HepG2 (cell line): ENCODE measurements around the gene IRF4. TPM values are rescaled to one million over a fixed set of nuclear protein-coding genes. Genes with fewer than 3 reads are reported as not detected.

Experiments used
- ATAC-seq: fragments of 200-7000 bp; cut with Tn5 transposase; 3 replicates; pipeline ENCODE4 v1.9.1; 2020; ENCODE audit warnings: mild to moderate bottlenecking, moderate library complexity
- BruUV-seq: library from RNA; stranded (reverse); fragments of 400-500 nt; replicated peaks from 2 replicates; lab custom pipeline; 2021; lab: Mats Ljungman, UMichigan
- CTCF ChIA-PET: fragments of 300-600 bp; formaldehyde crosslinking; extraction: SDS; loops from one replicate; lab custom pipeline; 2021; ENCODE audit warnings: low total read pairs, inconsistent platforms, low intra/inter-chr PET ratio; lab: Yijun Ruan, JAX
- POLR2A ChIA-PET: fragments of 350-600 bp; sonication (Branson Sonifier 250); formaldehyde crosslinking; loops from one replicate; lab custom pipeline; 2020; ENCODE audit warnings: antibody characterized with exemption, inconsistent platforms; lab: Yijun Ruan, JAX
- DNase-seq: peaks from one replicate; pipeline ENCODE4 v3.0.0-alpha.2; 2015; ENCODE audit warnings: low spot score
- FAIRE-seq: peaks from 3 replicates; lab custom pipeline; 2011; peaks lifted over from hg19 to GRCh38; lab: Jason Lieb, UNC
- H2AFZ ChIP-seq: one replicate; pipeline ENCODE4 v1.6.1; 2011; ENCODE audit warnings: low read length, inconsistent platforms
- H3K27ac ChIP-seq: fragments of 300-600 bp; 3 replicates; pipeline ENCODE4 v1.8.0; 2011; ENCODE audit warnings: mixed run types, mild to moderate bottlenecking, mixed read lengths, low read length, inconsistent platforms; ENCODE audit not compliant: insufficient read depth; ENCODE audit errors: extremely low read length
- H3K27me3 ChIP-seq, 2 experiments: fragments of 200-600 bp in 1 of 2; 2 replicates in 1 of 2; 3 replicates in 1 of 2; pipeline versions ENCODE4 v1.6.0 to v1.8.0; 2011; ENCODE audit warnings: low read length in 2 of 2, mild to moderate bottlenecking in 2 of 2, moderate library complexity in 2 of 2, inconsistent platforms in 1 of 2; ENCODE audit not compliant: insufficient read depth in 2 of 2, control insufficient read depth in 1 of 2
- H3K36me3 ChIP-seq, 2 experiments: fragments of 200-600 bp in 1 of 2; replicated peaks in 1 of 2; 2 replicates in 1 of 2; 3 replicates in 1 of 2; pipeline versions ENCODE4 v1.5.1 to v1.8.0; 2011; ENCODE audit warnings: low read length in 2 of 2, inconsistent platforms in 1 of 2; ENCODE audit not compliant: insufficient read depth in 2 of 2, control insufficient read depth in 1 of 2
- H3K4me1 ChIP-seq: 2 replicates; pipeline ENCODE4 v1.5.1; 2012; ENCODE audit warnings: low read length, inconsistent platforms; ENCODE audit not compliant: insufficient read depth
- H3K4me2 ChIP-seq: 2 replicates; pipeline ENCODE4 v1.6.0; 2011; ENCODE audit warnings: low read depth, low read length, inconsistent platforms
- H3K4me3 ChIP-seq, 3 experiments: fragments of 200-600 bp in 1 of 3; sonication (generic), shearing (Covaris generic) in 1 of 3; replicated peaks in 1 of 3; 2 replicates each; pipeline ENCODE4 v1.5.1; 2011 to 2016; ENCODE audit warnings: low read length in 3 of 3, inconsistent platforms in 2 of 3, low read depth in 2 of 3, mild to moderate bottlenecking in 2 of 3, control low read depth in 1 of 3, mixed read lengths in 1 of 3; ENCODE audit not compliant: insufficient read depth in 1 of 3
- H3K79me2 ChIP-seq: one replicate; pipeline ENCODE4 v1.6.1; 2011; ENCODE audit warnings: low read length, inconsistent platforms; ENCODE audit not compliant: insufficient read depth
- H3K9ac ChIP-seq: 2 replicates; pipeline ENCODE4 v1.6.0; 2011; ENCODE audit warnings: mild to moderate bottlenecking, low read depth, low read length, inconsistent platforms; ENCODE audit not compliant: insufficient read depth
- H3K9me3 ChIP-seq: 2 replicates; pipeline ENCODE4 v1.5.1; 2012; ENCODE audit warnings: mild to moderate bottlenecking, low read length
- H4K20me1 ChIP-seq: 2 replicates; pipeline ENCODE4 v1.6.0; 2011; ENCODE audit warnings: inconsistent platforms, mild to moderate bottlenecking, low read length, moderate library complexity; ENCODE audit not compliant: insufficient read depth
- FOSL1 ChIP-seq: sonication (generic); formaldehyde crosslinking; IDR thresholded peaks from 2 replicates; pipeline ENCODE4 v1.9.0; 2021; ENCODE audit warnings: missing genetic modification reagents, borderline replicate concordance
- IKZF4 ChIP-seq: sonication (generic); formaldehyde crosslinking; IDR thresholded peaks from 2 replicates; pipeline ENCODE4 v1.5.1; 2020; ENCODE audit warnings: borderline replicate concordance, mild to moderate bottlenecking, low read depth, missing genetic modification reagents; ENCODE audit errors: not compliant biosample characterization
- KDM5B ChIP-seq: sonication (generic); formaldehyde crosslinking; IDR thresholded peaks from 2 replicates; pipeline ENCODE4 v1.4.0; 2020; ENCODE audit warnings: missing genetic modification reagents, mild to moderate bottlenecking, borderline replicate concordance
- PCBP1 ChIP-seq: fragments of 200-400 bp; formaldehyde crosslinking; IDR thresholded peaks from 2 replicates; pipeline ENCODE4 v1.6.1; 2017; ENCODE audit warnings: mild to moderate bottlenecking, low read depth, low read length, borderline replicate concordance
- RFX3 ChIP-seq: IDR thresholded peaks from 2 replicates; pipeline ENCODE4 v1.6.1; 2016; ENCODE audit warnings: missing biosample characterization, missing genetic modification reagents
- SETDB1 ChIP-seq: sonication (generic); formaldehyde crosslinking; IDR thresholded peaks from 2 replicates; pipeline ENCODE4 v1.5.1; 2020; ENCODE audit warnings: missing genetic modification reagents, mild to moderate bottlenecking, borderline replicate concordance
- ZMYM2 ChIP-seq: sonication (generic); formaldehyde crosslinking; IDR thresholded peaks from 2 replicates; pipeline ENCODE4 v1.8.0; 2022; ENCODE audit warnings: mild to moderate bottlenecking, missing genetic modification reagents
- ZNF143 ChIP-seq: sonication (generic); formaldehyde crosslinking; IDR thresholded peaks from 2 replicates; pipeline ENCODE4 v1.4.0; 2020; ENCODE audit warnings: missing genetic modification reagents
- ZNF329 ChIP-seq: sonication (generic); formaldehyde crosslinking; IDR thresholded peaks from 2 replicates; pipeline ENCODE4 v1.9.0; 2021; ENCODE audit warnings: low read depth, mild to moderate bottlenecking, missing genetic modification reagents
- ZNF614 ChIP-seq: IDR thresholded peaks from 2 replicates; pipeline ENCODE4 v1.6.1; 2018; ENCODE audit warnings: missing biosample characterization, missing genetic modification reagents, inconsistent platforms, borderline replicate concordance
- ZNF644 ChIP-seq: IDR thresholded peaks from 2 replicates; pipeline ENCODE4 v1.6.1; 2016; ENCODE audit warnings: low read depth
- ZNF772 ChIP-seq: sonication (generic); formaldehyde crosslinking; IDR thresholded peaks from 2 replicates; pipeline ENCODE4 v1.5.0; 2020; ENCODE audit warnings: mild to moderate bottlenecking, missing genetic modification reagents
- ZNF776 ChIP-seq: sonication (generic); formaldehyde crosslinking; IDR thresholded peaks from 2 replicates; pipeline ENCODE4 v1.4.0; 2020; ENCODE audit warnings: mild to moderate bottlenecking, missing genetic modification reagents
- WGBS: methylation state at CpG from one replicate; pipeline ENCODE4 v1.1.6; 2017; ENCODE audit warnings: low lambda C conversion rate; 5-methylcytosine and 5-hydroxymethylcytosine counted together
- in situ Hi-C: cut with HindIII; loops from 2 replicates; pipeline ENCODE4 v1.10.0; 2017; ENCODE audit warnings: low pct_unique_long_range_greater_than_20kb; ENCODE audit not compliant: extremely low pct_ligation_motif_present
- intact Hi-C: fragments of 100-400 bp; cut with micrococcal nuclease; formaldehyde crosslinking; loops from one replicate; pipeline ENCODE4 v1.10.0; 2022; ENCODE audit not compliant: unreplicated experiment
- polyA plus RNA-seq, 8 experiments: library from polyadenylated mRNA; depleted of rRNA in 3 of 8; stranded (reverse) in 7 of 8; unstranded in 1 of 8; fragments of >200 nt; fragmentation: Illumina TruSeq in 4 of 8; extraction: Trizol in 4 of 8; gene quantifications; 2 replicates each; pipeline versions ENCODE4 v1.2.1 to v1.2.3, GENCODE V29; 2011 to 2016; ENCODE audit warnings: low read depth in 4 of 8, missing spikeins in 1 of 8, mixed read lengths in 1 of 8; ENCODE audit not compliant: insufficient read depth in 1 of 8
- total RNA-seq, 5 experiments: library from RNA; depleted of rRNA; stranded (reverse); fragments of >200 nt; fragmentation: Illumina TruSeq; extraction: Trizol; gene quantifications; 2 replicates each; pipeline ENCODE4 v1.2.3, GENCODE V29; 2016; ENCODE audit warnings: low read depth in 1 of 5
- TF ChIP-seq, protein P1 (sequence below): sonication (generic); formaldehyde crosslinking; IDR thresholded peaks from 2 replicates; pipeline ENCODE4 v1.4.0; 2020; ENCODE audit warnings: missing genetic modification reagents
- TF ChIP-seq, protein P2 (sequence below): sonication (generic); formaldehyde crosslinking; IDR thresholded peaks from 2 replicates; pipeline ENCODE4 v1.5.1; 2020; ENCODE audit warnings: mild to moderate bottlenecking, moderate library complexity, missing genetic modification reagents
- TF ChIP-seq, protein P3 (sequence below): sonication (generic); formaldehyde crosslinking; IDR thresholded peaks from 2 replicates; pipeline ENCODE4 v1.5.1; 2020; ENCODE audit warnings: mild to moderate bottlenecking, missing genetic modification reagents, borderline replicate concordance
- TF ChIP-seq, protein P4 (sequence below): sonication (generic); formaldehyde crosslinking; IDR thresholded peaks from 2 replicates; pipeline ENCODE4 v1.4.0; 2020; ENCODE audit warnings: mild to moderate bottlenecking, missing genetic modification reagents
- TF ChIP-seq, protein P5 (sequence below): sonication (generic); formaldehyde crosslinking; IDR thresholded peaks from 2 replicates; pipeline ENCODE4 v1.4.0; 2020; ENCODE audit warnings: mild to moderate bottlenecking, missing genetic modification reagents

Gene IRF4
- total and polyA plus RNA-seq, 2 of the 13 experiments (the other 11 are each of a cell fraction or from before 2014, with no cell fraction given), result 0.07 to 0.09 TPM

DNA sequence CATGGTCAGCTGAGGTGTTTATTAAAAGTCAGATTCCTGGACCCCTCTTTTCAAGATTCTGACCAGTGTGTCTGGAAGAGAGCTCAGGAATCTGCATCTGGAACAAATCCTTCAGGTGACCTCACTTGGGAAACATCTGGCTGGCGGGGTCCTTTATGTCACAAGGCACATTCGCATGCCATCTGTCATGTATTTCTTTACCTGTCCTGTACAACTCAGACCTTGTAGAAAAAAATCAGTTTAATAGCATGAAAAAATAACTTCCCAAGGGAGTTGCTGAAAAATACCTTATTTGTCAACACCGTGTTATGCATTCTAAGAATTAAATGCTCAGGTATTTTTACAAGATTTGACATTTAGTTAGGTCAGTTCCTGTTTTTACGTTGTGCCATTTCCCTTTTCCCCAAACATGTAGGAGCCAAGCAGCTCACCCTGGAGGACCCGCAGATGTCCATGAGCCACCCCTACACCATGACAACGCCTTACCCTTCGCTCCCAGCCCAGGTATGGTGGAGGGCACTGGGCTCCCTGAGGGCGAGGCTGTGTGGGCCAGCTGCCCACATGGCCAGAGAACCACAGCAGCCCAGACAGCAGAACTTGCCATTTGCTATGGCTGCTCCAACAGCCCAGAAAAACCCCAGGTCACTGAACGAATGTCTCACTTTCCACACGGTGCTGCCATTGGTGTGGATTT is 4.0 kb downstream of the IRF4 start:
- H3K4me1 ChIP-seq, result no peaks in the 10 kb centered on the region
- DNase-seq, result no peak
- peaks cover 15 to 75% of the 10 kb centered on the region in 2 experiments for H3K27me3 ChIP-seq
- no TSS peak for BruUV-seq
- no peak overlapping the region for H3K4me3 ChIP-seq
- CTCF ChIA-PET, result no interaction called here
- in situ Hi-C loops (no loop called here), intact Hi-C loops (no loop called here)
- H3K36me3 ChIP-seq, result no peaks in the 10 kb centered on the region
- H2AFZ ChIP-seq, result no peak overlapping the region
- WGBS, result 23% methylated on average over 10 of the region's 10 CpGs
- H3K79me2 ChIP-seq, result no peaks in the 10 kb centered on the region
- H3K9ac ChIP-seq, result no peak overlapping the region
- H3K9me3 ChIP-seq, result no peaks in the 10 kb centered on the region
- H4K20me1 ChIP-seq, result 0 out of 2 replicates have a peak, but pooled peaks cover 3% of the 10 kb centered on the region
- H3K4me2 ChIP-seq, result no peak overlapping the region
- POLR2A ChIA-PET, result no interaction called here
- no peak for ATAC-seq
- no peak overlapping the region for H3K27ac ChIP-seq
- no peak for FAIRE-seq
- TF ChIP-seq, protein P1, sequence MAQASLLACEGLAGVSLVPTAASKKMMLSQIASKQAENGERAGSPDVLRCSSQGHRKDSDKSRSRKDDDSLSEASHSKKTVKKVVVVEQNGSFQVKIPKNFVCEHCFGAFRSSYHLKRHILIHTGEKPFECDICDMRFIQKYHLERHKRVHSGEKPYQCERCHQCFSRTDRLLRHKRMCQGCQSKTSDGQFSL (CRISPR knock-in tag), result no peak
- TF ChIP-seq SETDB1 (CRISPR knock-in tag), result no peak
- no peak for TF ChIP-seq RFX3 (CRISPR knock-in tag)
- no peak for TF ChIP-seq ZNF614 (CRISPR knock-in tag)
- no peak for TF ChIP-seq ZNF329 (CRISPR knock-in tag)
- no peak for TF ChIP-seq PCBP1
- no peak for TF ChIP-seq ZMYM2 (CRISPR knock-in tag)
- no peak for TF ChIP-seq IKZF4 (CRISPR knock-in tag)
- TF ChIP-seq, protein P2, sequence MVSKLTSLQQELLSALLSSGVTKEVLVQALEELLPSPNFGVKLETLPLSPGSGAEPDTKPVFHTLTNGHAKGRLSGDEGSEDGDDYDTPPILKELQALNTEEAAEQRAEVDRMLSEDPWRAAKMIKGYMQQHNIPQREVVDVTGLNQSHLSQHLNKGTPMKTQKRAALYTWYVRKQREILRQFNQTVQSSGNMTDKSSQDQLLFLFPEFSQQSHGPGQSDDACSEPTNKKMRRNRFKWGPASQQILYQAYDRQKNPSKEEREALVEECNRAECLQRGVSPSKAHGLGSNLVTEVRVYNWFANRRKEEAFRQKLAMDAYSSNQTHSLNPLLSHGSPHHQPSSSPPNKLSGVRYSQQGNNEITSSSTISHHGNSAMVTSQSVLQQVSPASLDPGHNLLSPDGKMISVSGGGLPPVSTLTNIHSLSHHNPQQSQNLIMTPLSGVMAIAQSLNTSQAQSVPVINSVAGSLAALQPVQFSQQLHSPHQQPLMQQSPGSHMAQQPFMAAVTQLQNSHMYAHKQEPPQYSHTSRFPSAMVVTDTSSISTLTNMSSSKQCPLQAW (CRISPR knock-in tag), result no peak
- no peak for TF ChIP-seq ZNF776 (CRISPR knock-in tag)
- TF ChIP-seq, protein P3, sequence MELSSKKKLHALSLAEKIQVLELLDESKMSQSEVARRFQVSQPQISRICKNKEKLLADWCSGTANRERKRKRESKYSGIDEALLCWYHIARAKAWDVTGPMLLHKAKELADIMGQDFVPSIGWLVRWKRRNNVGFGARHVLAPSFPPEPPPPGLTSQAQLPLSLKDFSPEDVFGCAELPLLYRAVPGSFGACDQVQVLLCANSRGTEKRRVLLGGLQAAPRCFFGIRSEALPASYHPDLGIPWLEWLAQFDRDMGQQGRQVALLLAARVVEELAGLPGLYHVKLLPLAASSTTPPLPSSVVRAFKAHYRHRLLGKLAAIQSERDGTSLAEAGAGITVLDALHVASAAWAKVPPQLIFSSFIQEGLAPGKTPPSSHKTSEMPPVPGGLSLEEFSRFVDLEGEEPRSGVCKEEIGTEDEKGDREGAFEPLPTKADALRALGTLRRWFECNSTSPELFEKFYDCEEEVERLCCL (CRISPR knock-in tag), result no peak
- TF ChIP-seq, protein P4, sequence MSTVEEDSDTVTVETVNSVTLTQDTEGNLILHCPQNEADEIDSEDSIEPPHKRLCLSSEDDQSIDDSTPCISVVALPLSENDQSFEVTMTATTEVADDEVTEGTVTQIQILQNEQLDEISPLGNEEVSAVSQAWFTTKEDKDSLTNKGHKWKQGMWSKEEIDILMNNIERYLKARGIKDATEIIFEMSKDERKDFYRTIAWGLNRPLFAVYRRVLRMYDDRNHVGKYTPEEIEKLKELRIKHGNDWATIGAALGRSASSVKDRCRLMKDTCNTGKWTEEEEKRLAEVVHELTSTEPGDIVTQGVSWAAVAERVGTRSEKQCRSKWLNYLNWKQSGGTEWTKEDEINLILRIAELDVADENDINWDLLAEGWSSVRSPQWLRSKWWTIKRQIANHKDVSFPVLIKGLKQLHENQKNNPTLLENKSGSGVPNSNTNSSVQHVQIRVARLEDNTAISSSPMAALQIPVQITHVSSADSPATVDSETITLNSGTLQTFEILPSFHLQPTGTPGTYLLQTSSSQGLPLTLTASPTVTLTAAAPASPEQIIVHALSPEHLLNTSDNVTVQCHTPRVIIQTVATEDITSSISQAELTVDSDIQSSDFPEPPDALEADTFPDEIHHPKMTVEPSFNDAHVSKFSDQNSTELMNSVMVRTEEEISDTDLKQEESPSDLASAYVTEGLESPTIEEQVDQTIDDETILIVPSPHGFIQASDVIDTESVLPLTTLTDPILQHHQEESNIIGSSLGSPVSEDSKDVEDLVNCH (CRISPR knock-in tag), result no peak
- TF ChIP-seq FOSL1 (CRISPR knock-in tag), result no peak
- TF ChIP-seq, protein P5, sequence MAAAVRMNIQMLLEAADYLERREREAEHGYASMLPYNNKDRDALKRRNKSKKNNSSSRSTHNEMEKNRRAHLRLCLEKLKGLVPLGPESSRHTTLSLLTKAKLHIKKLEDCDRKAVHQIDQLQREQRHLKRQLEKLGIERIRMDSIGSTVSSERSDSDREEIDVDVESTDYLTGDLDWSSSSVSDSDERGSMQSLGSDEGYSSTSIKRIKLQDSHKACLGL (CRISPR knock-in tag), result no peak
- TF ChIP-seq ZNF772 (CRISPR knock-in tag), result no peak
- TF ChIP-seq ZNF644 (CRISPR knock-in tag), result no peak
- TF ChIP-seq KDM5B (CRISPR knock-in tag), result no peak
- no peak for TF ChIP-seq ZNF143 (CRISPR knock-in tag)
